ENCODE data around the gene AADACL3.
"Not testable (repeated sequence)": the region's sequence is repeated elsewhere in the genome, so short reads cannot be mapped to it uniquely, and the experiment has no call there.

The AADACL3 gene

DNA sequence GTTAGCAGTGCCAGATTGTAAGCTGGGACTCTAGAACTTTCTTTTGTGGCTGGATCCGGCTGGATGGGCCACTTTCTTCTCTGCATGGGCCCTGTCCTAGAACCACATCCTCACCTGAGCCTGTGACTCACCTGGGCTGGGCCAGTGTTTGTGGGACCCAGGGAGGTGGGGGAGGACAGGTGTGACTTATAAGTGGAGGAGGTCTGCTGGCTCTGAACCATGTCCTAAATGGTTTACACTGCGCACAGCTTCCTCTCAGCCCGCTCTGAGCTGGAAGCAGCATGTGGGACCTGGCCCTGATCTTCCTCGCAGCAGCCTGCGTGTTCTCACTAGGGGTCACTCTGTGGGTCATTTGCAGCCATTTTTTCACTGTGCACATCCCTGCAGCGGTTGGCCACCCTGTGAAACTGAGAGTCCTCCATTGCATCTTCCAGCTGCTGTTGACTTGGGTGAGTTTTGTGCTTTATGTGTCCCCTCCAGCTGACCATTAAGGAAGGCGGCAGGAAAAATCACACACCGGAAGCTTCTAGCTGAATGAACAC is at the start of gene AADACL3:
Gene AADACL3 (plus strand): TSS at position 215 of the 542 bp plus-strand sequence. CDS start 67 bp downstream, at position 282.
- Histone ChIP-seq H3K27ac (no peak within 1 kb of the TSS), H3K4me3 (no peak within 1 kb of the TSS)

DNA sequence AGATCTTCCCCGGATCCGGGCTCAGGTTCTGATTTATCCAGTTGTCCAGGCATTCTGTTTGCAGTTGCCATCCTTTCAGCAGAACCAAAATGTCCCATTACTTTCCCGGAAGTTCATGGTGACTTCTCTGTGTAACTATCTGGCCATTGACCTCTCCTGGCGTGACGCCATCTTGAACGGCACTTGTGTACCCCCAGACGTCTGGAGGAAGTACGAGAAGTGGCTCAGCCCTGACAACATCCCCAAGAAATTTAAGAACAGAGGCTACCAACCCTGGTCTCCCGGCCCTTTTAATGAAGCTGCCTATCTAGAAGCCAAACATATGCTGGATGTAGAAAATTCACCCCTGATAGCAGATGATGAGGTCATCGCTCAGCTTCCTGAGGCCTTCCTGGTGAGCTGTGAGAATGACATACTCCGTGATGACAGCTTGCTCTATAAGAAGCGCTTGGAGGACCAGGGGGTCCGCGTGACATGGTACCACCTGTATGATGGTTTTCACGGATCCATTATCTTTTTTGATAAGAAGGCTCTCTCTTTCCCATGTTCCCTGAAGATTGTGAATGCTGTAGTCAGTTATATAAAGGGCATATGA is 49.7 kb upstream of the AADACL3 start:
- H3K27ac ChIP-seq = no peak overlapping the region
- no peak overlapping the region for H3K4me3 ChIP-seq

- no peak overlapping the region for H3K27ac ChIP-seq
- H3K4me3 ChIP-seq = no peak overlapping the region
These were observed 46.3 kb upstream of the AADACL3 start for GRCh38 chr1:12669529-12670068.

- Histone ChIP-seq H3K27ac (no peak overlapping the region), H3K4me3 (no peak overlapping the region)
These were observed 41.6 kb upstream of the AADACL3 start for GRCh38 chr1:12674358-12674757.

DNA sequence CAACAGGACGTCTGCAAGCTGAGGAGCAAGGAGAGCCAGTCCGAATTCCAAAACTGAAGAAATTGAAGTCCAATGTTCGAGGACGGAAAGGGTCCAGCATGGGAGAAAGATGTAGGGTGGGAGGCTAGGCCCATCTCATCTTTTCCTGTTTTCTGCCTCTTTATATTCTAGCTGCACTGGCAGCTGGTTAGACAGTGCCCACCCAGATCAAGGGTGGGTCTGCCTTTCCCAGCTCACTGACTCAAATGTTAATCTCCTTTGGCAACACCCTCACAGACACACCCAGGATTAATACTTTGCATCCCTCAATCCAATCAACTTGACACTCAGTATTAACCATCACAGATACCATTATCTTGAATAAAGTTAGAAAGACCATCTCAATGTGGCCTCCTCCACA is 39.8 kb upstream of the AADACL3 start:
- H3K27ac ChIP-seq, H3K4me3 ChIP-seq: not testable (repeated sequence)

DNA sequence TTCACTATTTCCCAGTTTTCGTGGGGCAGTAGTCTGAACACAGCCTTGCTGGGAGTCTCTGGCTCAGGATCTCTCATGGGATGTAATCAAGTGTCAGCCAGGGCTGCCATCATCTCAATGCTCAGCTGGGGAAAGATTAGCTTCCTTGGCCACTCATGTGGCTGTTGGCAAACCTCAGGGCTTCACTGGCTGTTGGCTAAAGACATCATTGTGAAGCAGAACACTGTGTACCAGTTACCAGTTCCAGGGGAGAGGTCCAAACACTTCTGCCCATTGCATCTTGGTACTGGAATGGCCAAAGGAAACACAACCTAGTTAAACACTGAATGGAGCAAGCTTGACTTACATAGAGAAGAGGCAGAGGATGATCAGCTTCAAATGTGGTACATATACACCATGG is 38.3 kb upstream of the AADACL3 start:
- Histone ChIP-seq H3K4me3 (no peak overlapping the region), H3K27ac (no peak overlapping the region)

DNA sequence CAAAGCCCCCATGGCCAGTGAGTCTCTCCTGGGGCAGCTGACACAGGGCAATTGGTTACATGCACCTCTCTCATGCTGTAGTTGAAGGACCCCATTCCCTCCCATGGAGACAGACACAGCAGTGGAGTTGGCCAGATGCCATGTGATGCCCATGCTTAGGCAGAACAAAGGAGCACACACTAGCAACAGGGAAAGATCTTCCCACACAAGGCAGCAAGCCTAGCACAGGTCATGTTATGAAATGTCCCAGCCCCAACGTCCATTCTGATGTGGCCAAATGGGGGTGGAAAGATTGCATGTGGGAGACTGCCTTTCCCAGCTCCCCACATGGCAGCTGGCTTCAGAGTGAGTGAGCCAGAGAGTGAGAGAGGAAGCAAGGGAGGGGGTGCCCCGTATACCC is 37.6 kb upstream of the AADACL3 start:
- no peak overlapping the region for H3K27ac ChIP-seq

DNA sequence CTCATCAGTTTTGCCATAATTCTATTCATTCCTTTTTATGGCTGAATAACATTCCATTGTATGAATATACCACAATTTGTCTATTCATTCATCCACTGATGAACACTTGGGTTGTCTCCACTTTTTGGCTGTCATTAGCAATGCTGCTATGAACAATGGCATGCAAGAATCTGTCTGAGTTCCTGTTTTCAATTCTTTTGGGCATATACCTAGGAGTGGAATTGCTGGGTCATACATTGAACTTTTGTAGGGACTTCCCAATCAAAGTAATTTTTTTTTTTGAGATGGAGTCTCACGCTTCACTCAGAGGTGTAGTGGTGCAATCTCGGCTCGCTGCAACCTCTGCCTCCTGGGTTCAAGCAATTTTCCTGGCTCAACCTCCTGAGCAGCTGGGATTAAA is 37.1 kb upstream of the AADACL3 start:
- Histone ChIP-seq H3K27ac (no peak overlapping the region), H3K4me3 (no peak overlapping the region)

More for the DNA sequence above, 37.6 kb upstream of the AADACL3 start:
- H3K4me3 ChIP-seq = no peak overlapping the region

DNA sequence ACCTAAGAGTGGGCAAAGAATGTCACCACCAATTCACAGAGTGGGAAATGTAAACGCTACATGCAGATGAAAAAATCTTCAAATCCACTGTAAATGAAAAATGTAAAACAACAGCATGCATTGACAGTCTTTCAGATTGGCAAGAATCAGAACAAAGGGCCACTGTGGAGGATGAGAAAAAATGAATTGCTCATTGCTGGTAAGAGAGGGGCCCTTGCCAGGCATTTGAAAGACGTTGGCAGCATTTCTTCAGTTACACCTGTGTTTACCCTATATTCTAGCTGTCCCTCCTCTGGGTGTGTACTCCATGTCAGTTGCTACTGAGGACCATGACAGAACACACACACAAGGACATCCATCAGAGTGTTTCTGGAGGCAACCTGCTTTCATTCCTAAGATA is 25.8 kb upstream of the AADACL3 start:
- H3K4me3 ChIP-seq = no peak overlapping the region
- H3K27ac ChIP-seq = no peak overlapping the region

DNA sequence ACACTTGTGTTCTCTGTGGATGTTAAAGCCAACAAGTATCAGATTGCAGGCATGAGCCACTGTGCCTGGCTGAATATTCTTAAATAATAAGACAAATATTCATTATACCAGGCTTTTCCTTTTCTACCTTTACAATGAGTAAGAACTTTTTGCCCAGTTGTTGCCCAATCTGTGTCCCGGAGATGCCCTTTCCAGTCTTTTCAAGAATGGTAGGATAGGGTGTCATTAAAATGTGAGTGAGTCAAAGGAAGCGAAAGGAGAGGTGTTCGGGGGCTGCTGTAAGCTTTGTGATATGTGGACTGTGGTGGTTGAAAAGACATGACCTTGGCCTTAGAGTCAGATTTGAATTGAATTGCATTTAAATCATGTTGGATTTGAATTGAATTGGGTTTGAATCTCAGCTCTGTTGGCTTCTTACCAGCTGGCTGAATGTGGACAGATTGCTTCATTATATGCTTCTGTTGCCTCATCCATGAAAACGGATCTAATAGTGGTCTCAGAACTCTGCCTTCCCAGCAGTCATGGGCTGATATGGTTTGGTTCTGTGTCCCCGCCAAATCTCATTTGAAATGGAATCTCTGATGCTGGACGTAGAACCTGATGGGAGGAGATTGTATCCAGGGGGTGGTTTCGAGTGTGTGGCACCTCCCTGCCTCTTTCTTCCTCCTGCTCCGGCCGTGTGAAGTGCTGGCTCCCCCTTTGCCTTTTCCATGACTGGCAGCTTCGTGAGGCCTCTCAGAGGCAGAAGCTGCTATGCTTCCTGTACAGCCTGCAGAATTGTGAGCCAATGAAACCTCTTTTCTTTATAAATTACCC is 22.7 kb upstream of the AADACL3 start:
- no peak overlapping the region for H3K27ac ChIP-seq
- H3K4me3 ChIP-seq = no peak overlapping the region

- no peak overlapping the region for H3K27ac ChIP-seq
- H3K4me3 ChIP-seq = no peak overlapping the region
These were observed 19.3 kb upstream of the AADACL3 start for GRCh38 chr1:12696658-12697057.

- Histone ChIP-seq H3K27ac (no peak overlapping the region), H3K4me3 (no peak overlapping the region)
These were observed 18.5 kb upstream of the AADACL3 start for GRCh38 chr1:12697397-12697796.

GRCh38 chr1:12703821-12704451 is 12.0 kb upstream of the AADACL3 start:
- no peak overlapping the region for H3K27ac ChIP-seq
- no peak overlapping the region for H3K4me3 ChIP-seq

GRCh38 chr1:12706061-12706460 is 9.8 kb upstream of the AADACL3 start:
- H3K27ac ChIP-seq = no peak overlapping the region
- H3K4me3 ChIP-seq = no peak overlapping the region

DNA sequence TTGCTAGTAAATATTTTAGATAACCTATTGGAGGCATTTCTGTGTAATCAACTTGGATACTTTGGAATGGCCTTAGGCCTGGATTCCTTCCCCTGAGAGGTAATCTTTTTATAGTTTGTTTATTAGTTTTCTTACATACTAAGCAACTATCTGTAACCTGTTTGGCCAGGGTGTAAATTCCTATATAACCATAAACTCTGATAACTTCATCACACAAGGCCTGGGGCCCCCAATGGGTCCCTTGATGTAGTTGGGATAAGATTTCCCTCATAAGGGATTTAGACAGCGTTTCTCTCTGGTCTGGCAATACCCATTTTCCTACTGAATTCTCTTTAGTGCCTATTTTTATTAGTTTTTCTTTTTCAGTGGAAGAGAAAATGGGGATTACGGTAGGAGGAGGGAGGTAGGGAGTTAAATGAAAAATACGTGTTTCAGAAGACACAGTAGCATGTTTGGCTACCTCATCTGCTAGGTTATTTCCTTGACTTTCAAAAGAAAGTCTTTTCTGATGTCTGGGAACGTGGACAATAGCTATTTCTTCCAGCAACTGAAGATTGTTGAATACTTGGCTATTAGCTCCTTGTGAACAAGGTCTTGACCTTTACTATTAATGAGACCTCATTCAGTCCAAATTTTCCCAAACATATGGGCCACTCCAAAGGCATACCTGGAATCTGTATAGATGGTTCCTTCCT is 7.4 kb upstream of the AADACL3 start:
- H3K4me3 ChIP-seq = no peak overlapping the region

GRCh38 chr1:12709091-12709491 is 6.8 kb upstream of the AADACL3 start:
- Histone ChIP-seq H3K4me3 (no peak overlapping the region), H3K27ac (peak overlapping the region in 1 of 21 experiments; percentile 37)

More for the DNA sequence above, 7.4 kb upstream of the AADACL3 start:
- peak overlapping the region in 1 of 21 experiments; percentile 37 for H3K27ac ChIP-seq

GRCh38 chr1:12709696-12710095 is 6.2 kb upstream of the AADACL3 start:
- H3K4me3 ChIP-seq = no peak overlapping the region
- H3K27ac ChIP-seq = no peak overlapping the region

DNA sequence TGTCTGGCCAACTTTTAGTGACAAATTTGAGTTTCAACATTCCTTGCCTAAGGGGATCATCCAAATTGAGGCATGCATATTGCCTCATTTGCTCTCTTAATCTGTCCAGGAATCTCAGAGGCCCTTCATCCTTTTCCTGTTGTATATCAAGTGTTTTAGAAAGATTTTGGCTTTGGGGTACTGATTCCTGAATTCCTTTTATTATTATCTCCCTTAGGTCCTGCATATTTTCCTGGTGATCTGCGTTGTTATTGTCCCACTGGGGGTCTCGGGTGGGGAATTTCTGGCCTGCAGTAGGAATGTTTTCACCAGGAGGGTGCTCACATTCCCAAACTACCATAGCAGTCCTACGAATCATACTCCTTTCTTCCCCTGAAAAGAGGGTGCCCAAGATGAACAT is 4.4 kb upstream of the AADACL3 start:
- Histone ChIP-seq H3K4me3 (no peak overlapping the region), H3K27ac (no peak overlapping the region)

DNA sequence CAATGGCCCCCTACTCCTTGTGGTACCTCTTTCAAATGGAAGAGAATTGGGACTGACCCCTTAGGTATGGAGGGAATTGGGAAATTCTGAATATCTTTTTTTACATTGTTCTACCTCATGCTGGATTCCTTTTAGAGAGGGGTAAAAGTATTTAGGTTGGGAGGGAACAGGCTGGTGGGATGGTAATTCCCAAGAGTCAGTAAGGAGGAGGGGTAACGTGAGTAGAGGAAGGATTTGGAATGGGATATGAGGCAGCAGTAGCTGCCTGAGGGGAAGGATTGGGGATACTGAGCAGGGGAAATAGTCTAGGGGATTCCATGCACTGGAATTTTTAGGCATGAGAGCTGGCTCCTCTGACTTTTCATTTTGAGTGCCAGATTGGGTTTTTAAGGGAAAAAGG is 3.8 kb upstream of the AADACL3 start:
- no peak overlapping the region for H3K4me3 ChIP-seq
- H3K27ac ChIP-seq = no peak overlapping the region

- no peak overlapping the region for H3K4me3 ChIP-seq
- H3K27ac ChIP-seq = no peak overlapping the region
These were observed 3.0 kb upstream of the AADACL3 start for GRCh38 chr1:12712929-12713328.

Measured in skin epidermis (tissue), 12 donors.